ENCODE data around the gene DDX49.

Gene DDX49

GRCh38 chr19:18883526-18884304, 35.8 kb upstream of the DDX49 start:
- Histone ChIP-seq H3K9ac (ENCODE audit: low read length) (no peak overlapping the region), H3K36me3 (ENCODE audit: control insufficient read depth, insufficient read depth, low read length) (no peaks in the 10 kb centered on the region)

GRCh38 chr19:18886972-18887371, 32.5 kb upstream of the DDX49 start:
- H3K9me3 ChIP-seq (ENCODE audit: control insufficient read depth, low read length) = no peaks in the 10 kb centered on the region
- no peaks in the 10 kb centered on the region for H3K27me3 ChIP-seq (ENCODE audit: control insufficient read depth, insufficient read depth, low read length)
- H3K9ac ChIP-seq (ENCODE audit: low read length) = no peak overlapping the region
- H3K36me3 ChIP-seq (ENCODE audit: control insufficient read depth, insufficient read depth, low read length) = no peaks in the 10 kb centered on the region
- peaks cover 6% of the 10 kb centered on the region for H3K4me1 ChIP-seq (ENCODE audit: control insufficient read depth, insufficient read depth, low read length)
- no peak overlapping the region for H3K4me3 ChIP-seq (ENCODE audit: low read length)

More at GRCh38 chr19:18883526-18884304, 35.8 kb upstream of the DDX49 start:
- Histone ChIP-seq H3K4me3 (ENCODE audit: low read length) (no peak overlapping the region), H3K9me3 (ENCODE audit: control insufficient read depth, low read length) (no peaks in the 10 kb centered on the region), H3K4me1 (ENCODE audit: control insufficient read depth, insufficient read depth, low read length) (peaks cover 11% of the 10 kb centered on the region), H3K27me3 (ENCODE audit: control insufficient read depth, insufficient read depth, low read length) (no peaks in the 10 kb centered on the region)

GRCh38 chr19:18889949-18890745, 29.4 kb upstream of the DDX49 start:
- Histone ChIP-seq H3K36me3 (ENCODE audit: control insufficient read depth, insufficient read depth, low read length) (no peaks in the 10 kb centered on the region), H3K9ac (ENCODE audit: low read length) (no peak overlapping the region), H3K4me3 (ENCODE audit: low read length) (no peak overlapping the region), H3K4me1 (ENCODE audit: control insufficient read depth, insufficient read depth, low read length) (peaks cover 5% of the 10 kb centered on the region), H3K27me3 (ENCODE audit: control insufficient read depth, insufficient read depth, low read length) (peaks cover 21% of the 10 kb centered on the region), H3K9me3 (ENCODE audit: control insufficient read depth, low read length) (no peaks in the 10 kb centered on the region)

- Histone ChIP-seq H3K9me3 (ENCODE audit: control insufficient read depth, low read length) (no peaks in the 10 kb centered on the region), H3K27me3 (ENCODE audit: control insufficient read depth, insufficient read depth, low read length) (peaks cover 39% of the 10 kb centered on the region), H3K4me1 (ENCODE audit: control insufficient read depth, insufficient read depth, low read length) (peaks cover 11% of the 10 kb centered on the region), H3K4me3 (ENCODE audit: low read length) (no peak overlapping the region), H3K9ac (ENCODE audit: low read length) (no peak overlapping the region), H3K36me3 (ENCODE audit: control insufficient read depth, insufficient read depth, low read length) (no peaks in the 10 kb centered on the region)
These were observed 25.8 kb upstream of the DDX49 start for GRCh38 chr19:18893587-18894253.

GRCh38 chr19:18894254-18895037, 25.1 kb upstream of the DDX49 start:
- Histone ChIP-seq H3K9ac (ENCODE audit: low read length) (no peak overlapping the region), H3K4me3 (ENCODE audit: low read length) (no peak overlapping the region), H3K4me1 (ENCODE audit: control insufficient read depth, insufficient read depth, low read length) (peaks cover 16% of the 10 kb centered on the region), H3K27me3 (ENCODE audit: control insufficient read depth, insufficient read depth, low read length) (peaks cover 39% of the 10 kb centered on the region), H3K36me3 (ENCODE audit: control insufficient read depth, insufficient read depth, low read length) (no peaks in the 10 kb centered on the region), H3K9me3 (ENCODE audit: control insufficient read depth, low read length) (no peaks in the 10 kb centered on the region)

GRCh38 chr19:18895038-18895823, 24.3 kb upstream of the DDX49 start:
- H3K9ac ChIP-seq (ENCODE audit: low read length) = no peak overlapping the region
- peaks cover 39% of the 10 kb centered on the region for H3K27me3 ChIP-seq (ENCODE audit: control insufficient read depth, insufficient read depth, low read length)
- H3K4me3 ChIP-seq (ENCODE audit: low read length) = no peak overlapping the region
- H3K4me1 ChIP-seq (ENCODE audit: control insufficient read depth, insufficient read depth, low read length) = peaks cover 16% of the 10 kb centered on the region
- no peaks in the 10 kb centered on the region for H3K9me3 ChIP-seq (ENCODE audit: control insufficient read depth, low read length)
- H3K36me3 ChIP-seq (ENCODE audit: control insufficient read depth, insufficient read depth, low read length) = no peaks in the 10 kb centered on the region

GRCh38 chr19:18895824-18896341, 23.6 kb upstream of the DDX49 start, which contains the start of gene CERS1:
CERS1 (minus strand) TSS chr19:18896158; CDS start chr19:18896072, 86 bp downstream.
- H3K9ac ChIP-seq (ENCODE audit: low read length) = no peak within 1 kb of the TSS

GRCh38 chr19:18896421-18896841, 23.1 kb upstream of the DDX49 start:
- H3K36me3 ChIP-seq (ENCODE audit: control insufficient read depth, insufficient read depth, low read length) = no peaks in the 10 kb centered on the region
- H3K4me1 ChIP-seq (ENCODE audit: control insufficient read depth, insufficient read depth, low read length) = peaks cover 16% of the 10 kb centered on the region
- no peaks in the 10 kb centered on the region for H3K9me3 ChIP-seq (ENCODE audit: control insufficient read depth, low read length)
- peaks cover 39% of the 10 kb centered on the region for H3K27me3 ChIP-seq (ENCODE audit: control insufficient read depth, insufficient read depth, low read length)
- H3K4me3 ChIP-seq (ENCODE audit: low read length) = no peak overlapping the region
- H3K9ac ChIP-seq (ENCODE audit: low read length) = no peak overlapping the region

More at GRCh38 chr19:18895824-18896341, 23.6 kb upstream of the DDX49 start, which contains the start of gene CERS1:
- no peaks in the 10 kb centered on the region for H3K9me3 ChIP-seq (ENCODE audit: control insufficient read depth, low read length)
- H3K36me3 ChIP-seq (ENCODE audit: control insufficient read depth, insufficient read depth, low read length) = no peaks in the 10 kb centered on the region
- H3K4me3 ChIP-seq (ENCODE audit: low read length) = no peak within 1 kb of the TSS
- peaks cover 16% of the 10 kb centered on the region for H3K4me1 ChIP-seq (ENCODE audit: control insufficient read depth, insufficient read depth, low read length)
- peaks cover 39% of the 10 kb centered on the region for H3K27me3 ChIP-seq (ENCODE audit: control insufficient read depth, insufficient read depth, low read length)

- peaks cover 39% of the 10 kb centered on the region for H3K27me3 ChIP-seq (ENCODE audit: control insufficient read depth, insufficient read depth, low read length)
These were observed 22.2 kb upstream of the DDX49 start for GRCh38 chr19:18897094-18898029.

GRCh38 chr19:18898081-18898606, 21.4 kb upstream of the DDX49 start:
- peaks cover 16% of the 10 kb centered on the region for H3K4me1 ChIP-seq (ENCODE audit: control insufficient read depth, insufficient read depth, low read length)
- no peaks in the 10 kb centered on the region for H3K36me3 ChIP-seq (ENCODE audit: control insufficient read depth, insufficient read depth, low read length)
- H3K27me3 ChIP-seq (ENCODE audit: control insufficient read depth, insufficient read depth, low read length) = peaks cover 38% of the 10 kb centered on the region
- H3K4me3 ChIP-seq (ENCODE audit: low read length) = no peak overlapping the region
- H3K9ac ChIP-seq (ENCODE audit: low read length) = no peak overlapping the region
- H3K9me3 ChIP-seq (ENCODE audit: control insufficient read depth, low read length) = no peaks in the 10 kb centered on the region

More at GRCh38 chr19:18897094-18898029, 22.2 kb upstream of the DDX49 start:
- Histone ChIP-seq H3K36me3 (ENCODE audit: control insufficient read depth, insufficient read depth, low read length) (no peaks in the 10 kb centered on the region), H3K9me3 (ENCODE audit: control insufficient read depth, low read length) (no peaks in the 10 kb centered on the region), H3K4me1 (ENCODE audit: control insufficient read depth, insufficient read depth, low read length) (peaks cover 16% of the 10 kb centered on the region), H3K4me3 (ENCODE audit: low read length) (no peak overlapping the region), H3K9ac (ENCODE audit: low read length) (no peak overlapping the region)
